Esophagus squamous epithelium (tissue), 5 donors: ENCODE measurements around the gene MAP3K7. TPM values are rescaled to one million over a fixed set of nuclear protein-coding genes. Genes with fewer than 3 reads are reported as not detected.

Source experiments
- DNase-seq: peaks from one replicate; lab custom pipeline; 2025; lab: John Stamatoyannopoulos, UW
- H3K27ac ChIP-seq, 4 donors: fragments of 200-600 bp; sonication (generic); one replicate each; pipeline ENCODE4 v1.5.1; 2016 to 2019; ENCODE audit warnings: mild to moderate bottlenecking in 1 of 4
- H3K27me3 ChIP-seq, 4 donors: fragments of 200-600 bp; sonication (generic); 1 replicate in 3 of 4; 2 replicates in 1 of 4; pipeline versions ENCODE4 v1.5.1 to v1.6.0; 2017 to 2021; ENCODE audit warnings: antibody characterized with exemption in 1 of 4
- H3K36me3 ChIP-seq, 3 donors: fragments of 200-600 bp; sonication (generic); one replicate each; pipeline ENCODE4 v1.5.1; 2016 to 2019
- H3K4me1 ChIP-seq, 3 donors: fragments of 200-600 bp; sonication (generic); one replicate each; pipeline ENCODE4 v1.5.1; 2017 to 2019
- H3K4me3 ChIP-seq, 4 donors: fragments of 200-600 bp; sonication (generic); 1 replicate in 3 of 4; 2 replicates in 1 of 4; pipeline ENCODE4 v1.5.1; 2016 to 2019; ENCODE audit warnings: mild to moderate bottlenecking in 2 of 4, moderate library complexity in 1 of 4
- H3K9me3 ChIP-seq, 3 donors: fragments of 200-600 bp; sonication (generic); one replicate each; pipeline ENCODE4 v1.5.1; 2016 to 2019
- POLR2A ChIP-seq, 4 donors: fragments of 450-650 bp; IDR thresholded peaks; one replicate each; pipeline ENCODE4 v1.6.1; 2017; ENCODE audit warnings: antibody characterized with exemption in 4 of 4, mild to moderate bottlenecking in 4 of 4, moderate library complexity in 3 of 4
- WGBS, 2 donors: methylation state at CpG; one replicate each; pipeline ENCODE4 v1.1.5; 2018; 5-methylcytosine and 5-hydroxymethylcytosine counted together
- intact Hi-C: fragments of 100-400 bp; cut with DNase I; formaldehyde crosslinking; loops from one replicate; pipeline ENCODE4 v1.15.0; 2022
- total RNA-seq, 4 donors: library from RNA; depleted of rRNA; stranded (reverse); fragments of >200 nt; gene quantifications; one replicate each; pipeline ENCODE4 v1.1.0, GENCODE V29; 2016
- TF ChIP-seq, protein P1 (sequence below), 6 experiments: fragments of 450-650 bp in 4 of 6; fragments of 200-600 bp in 2 of 6; sonication (generic) in 2 of 6; IDR thresholded peaks; one replicate each; pipeline ENCODE4 v1.5.1; 2016 to 2019; ENCODE audit warnings: antibody characterized with exemption in 6 of 6, mild to moderate bottlenecking in 4 of 6, moderate library complexity in 4 of 6
- donor health status: DM: yes; HTN: yes; CAD: no.

The MAP3K7 gene
- total RNA-seq, 4 donors from 2014 or later, result 10.0 to 24.0 (median 17.2) TPM

GRCh38 chr6:90586546-90586835, 381 bp downstream of the MAP3K7 start:
- intact Hi-C loops, result no loop called here
- Histone ChIP-seq H3K36me3 (no peaks in the 10 kb centered on the region), H3K27ac (peak overlapping the region; percentile 90 to 93 (median 92)), H3K4me1 (peaks cover 4 to 48% (median 15%) of the 10 kb centered on the region in 3 donors), H3K27me3 (no peaks in the 10 kb centered on the region), H3K4me3 (peak overlapping the region; percentile 72 to 94 (median 79)), H3K9me3 (no peaks in the 10 kb centered on the region)
- no peak for DNase-seq
- 0% methylated on average over 1 of the region's 18 CpGs for WGBS, 2 donors
- TF ChIP-seq, protein P1, sequence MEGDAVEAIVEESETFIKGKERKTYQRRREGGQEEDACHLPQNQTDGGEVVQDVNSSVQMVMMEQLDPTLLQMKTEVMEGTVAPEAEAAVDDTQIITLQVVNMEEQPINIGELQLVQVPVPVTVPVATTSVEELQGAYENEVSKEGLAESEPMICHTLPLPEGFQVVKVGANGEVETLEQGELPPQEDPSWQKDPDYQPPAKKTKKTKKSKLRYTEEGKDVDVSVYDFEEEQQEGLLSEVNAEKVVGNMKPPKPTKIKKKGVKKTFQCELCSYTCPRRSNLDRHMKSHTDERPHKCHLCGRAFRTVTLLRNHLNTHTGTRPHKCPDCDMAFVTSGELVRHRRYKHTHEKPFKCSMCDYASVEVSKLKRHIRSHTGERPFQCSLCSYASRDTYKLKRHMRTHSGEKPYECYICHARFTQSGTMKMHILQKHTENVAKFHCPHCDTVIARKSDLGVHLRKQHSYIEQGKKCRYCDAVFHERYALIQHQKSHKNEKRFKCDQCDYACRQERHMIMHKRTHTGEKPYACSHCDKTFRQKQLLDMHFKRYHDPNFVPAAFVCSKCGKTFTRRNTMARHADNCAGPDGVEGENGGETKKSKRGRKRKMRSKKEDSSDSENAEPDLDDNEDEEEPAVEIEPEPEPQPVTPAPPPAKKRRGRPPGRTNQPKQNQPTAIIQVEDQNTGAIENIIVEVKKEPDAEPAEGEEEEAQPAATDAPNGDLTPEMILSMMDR (IDR thresholded peaks at IDR 0.05), result no peak
- no peak for TF ChIP-seq POLR2A (IDR thresholded peaks at IDR 0.05)

DNA sequence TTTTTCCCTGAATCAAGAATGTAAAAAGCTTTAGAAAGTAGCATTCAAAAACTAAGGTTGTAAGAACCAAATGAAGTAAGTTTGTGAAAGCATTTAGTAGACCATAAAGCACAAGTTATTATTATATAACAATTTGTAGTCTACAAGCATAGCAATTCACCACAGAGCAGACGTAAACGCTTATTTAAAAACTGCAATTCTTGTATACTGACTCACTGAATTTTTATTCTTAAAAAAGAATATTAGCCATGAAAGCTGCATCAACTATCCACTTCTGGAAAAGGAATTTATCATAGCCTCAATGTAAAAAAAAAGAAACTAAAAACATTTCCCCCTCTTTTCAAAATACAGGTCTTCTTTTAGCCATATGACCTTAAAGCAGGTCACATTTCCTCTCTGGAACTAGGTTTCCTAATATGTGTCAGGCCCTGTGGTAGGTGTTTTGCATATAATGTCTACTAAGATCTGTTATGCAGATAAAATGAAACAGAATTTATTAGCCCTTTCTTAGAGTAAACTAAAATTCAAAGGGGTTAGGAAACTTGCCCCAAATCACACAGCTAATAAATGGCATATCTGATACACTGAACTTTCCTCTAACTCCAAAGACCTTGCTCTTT, 2.1 kb downstream of the MAP3K7 start:
- WGBS, 2 donors, result 79 to 84% methylated on average over 2 of the region's 2 CpGs
- no peak for DNase-seq
- TF ChIP-seq, protein P1 (IDR thresholded peaks at IDR 0.05), result no peak
- no peak for TF ChIP-seq POLR2A (IDR thresholded peaks at IDR 0.05)
- no peaks in the 10 kb centered on the region for H3K36me3 ChIP-seq
- intact Hi-C loops, result no loop called here
- no peak overlapping the region for H3K4me3 ChIP-seq
- no peaks in the 10 kb centered on the region for H3K27me3 ChIP-seq
- H3K27ac ChIP-seq, result no peak overlapping the region
- no peaks in the 10 kb centered on the region for H3K9me3 ChIP-seq
- H3K4me1 ChIP-seq, result peaks cover 4 to 55% (median 15%) of the 10 kb centered on the region in 3 donors

DNA sequence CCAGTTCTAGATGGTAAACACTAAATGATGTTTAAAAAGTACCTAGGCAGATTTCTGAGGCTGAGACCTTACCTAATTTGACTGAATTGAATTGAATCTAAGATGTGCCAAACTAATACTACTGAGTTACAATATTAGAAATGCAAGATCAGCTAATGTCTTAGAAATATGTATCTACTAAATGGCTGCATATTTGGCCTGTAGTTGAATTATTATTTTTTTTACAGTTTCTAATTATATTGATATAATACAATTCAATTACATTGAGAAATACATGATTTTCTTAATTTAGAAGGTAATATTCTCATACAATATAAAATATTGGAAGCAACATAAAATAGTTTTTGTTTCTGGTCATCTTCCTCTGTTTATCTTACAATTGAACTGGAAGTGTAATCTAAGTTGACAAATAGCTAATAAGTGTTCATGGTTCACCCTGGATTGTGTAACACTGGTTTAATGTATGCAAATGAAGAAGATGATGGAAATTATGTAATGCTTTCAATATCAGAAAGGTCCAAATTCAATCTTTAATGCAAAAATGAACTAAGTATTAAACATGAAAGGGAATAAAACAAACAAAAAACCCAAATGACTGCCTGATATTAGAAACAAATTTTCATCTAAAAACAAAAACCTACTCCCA, 2.9 kb downstream of the MAP3K7 start:
- H3K4me1 ChIP-seq, result peaks cover 4 to 55% (median 15%) of the 10 kb centered on the region in 3 donors
- H3K27ac ChIP-seq, result no peak overlapping the region
- H3K9me3 ChIP-seq, result no peaks in the 10 kb centered on the region
- DNase-seq, result no peak
- no peaks in the 10 kb centered on the region for H3K36me3 ChIP-seq
- intact Hi-C loops, result no loop called here
- no peak for TF ChIP-seq POLR2A (IDR thresholded peaks at IDR 0.05)
- TF ChIP-seq, protein P1 (IDR thresholded peaks at IDR 0.05), result no peak
- H3K4me3 ChIP-seq, result no peak overlapping the region
- no peaks in the 10 kb centered on the region for H3K27me3 ChIP-seq

DNA sequence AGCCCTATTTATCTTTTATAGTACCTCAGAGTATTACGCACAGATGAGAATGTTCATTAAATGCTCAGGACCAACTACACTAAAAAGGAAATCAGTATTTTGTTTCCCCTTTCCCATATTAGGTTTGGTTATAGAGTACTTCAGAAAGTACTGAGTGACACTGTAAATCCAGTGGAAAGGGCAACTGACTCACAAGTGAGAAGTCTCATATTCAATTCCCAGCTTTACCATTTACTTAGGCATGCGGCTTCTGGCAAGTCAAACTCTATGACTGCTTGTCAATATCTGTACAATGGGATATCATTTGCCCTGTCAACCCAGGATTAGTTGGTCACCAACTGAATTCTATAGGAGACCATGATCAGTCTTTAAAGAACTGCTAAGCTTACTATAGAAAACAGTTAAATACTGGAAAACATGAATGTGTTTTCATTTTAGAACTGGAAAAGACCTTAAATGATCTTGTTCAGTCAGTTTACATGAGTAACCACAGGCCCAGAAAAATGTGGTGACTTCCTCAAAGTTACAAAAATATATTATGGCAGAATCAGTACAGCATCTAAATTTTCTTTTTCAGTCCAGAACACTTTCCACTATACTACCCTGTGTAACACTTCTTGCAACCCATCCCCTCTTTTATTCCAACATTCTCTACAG, 3.6 kb downstream of the MAP3K7 start:
- intact Hi-C loops, result no loop called here
- TF ChIP-seq POLR2A (IDR thresholded peaks at IDR 0.05), result no peak
- TF ChIP-seq, protein P1 (IDR thresholded peaks at IDR 0.05), result no peak
- DNase-seq, result no peak
- Histone ChIP-seq H3K4me3 (no peak overlapping the region), H3K27me3 (no peaks in the 10 kb centered on the region), H3K9me3 (no peaks in the 10 kb centered on the region), H3K27ac (no peak overlapping the region), H3K36me3 (peaks cover 0 to 2% (median 0%) of the 10 kb centered on the region in 3 donors), H3K4me1 (peaks cover 4 to 58% (median 15%) of the 10 kb centered on the region in 3 donors)
- 88 to 93% methylated on average over 2 of the region's 2 CpGs for WGBS, 2 donors

DNA sequence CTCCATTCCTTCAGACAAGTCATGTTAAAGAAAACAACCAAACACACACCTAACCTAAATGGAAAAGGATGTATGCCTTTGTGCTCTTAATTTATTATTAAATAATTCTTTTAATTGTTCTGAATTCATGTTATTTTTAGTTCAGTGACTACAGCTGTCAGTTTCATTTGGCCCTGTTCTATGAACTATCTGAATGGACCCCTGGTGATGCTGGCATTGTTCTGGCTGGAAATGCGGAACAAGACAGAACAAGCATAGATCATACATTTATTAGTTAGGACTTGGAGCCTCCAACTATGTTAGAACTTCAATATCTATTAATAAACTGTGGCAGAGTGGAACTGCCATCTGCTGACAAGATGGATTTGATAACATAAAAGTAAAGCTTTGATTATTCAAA, 5.7 kb downstream of the MAP3K7 start:
- intact Hi-C loops, result no loop called here
- H3K4me1 ChIP-seq, result peaks cover 4 to 55% (median 15%) of the 10 kb centered on the region in 3 donors
- peaks cover 0 to 11% (median 0%) of the 10 kb centered on the region in 3 donors for H3K36me3 ChIP-seq
- no peaks in the 10 kb centered on the region for H3K9me3 ChIP-seq
- H3K27me3 ChIP-seq, result no peaks in the 10 kb centered on the region
- no peak for DNase-seq
- no peak overlapping the region for H3K4me3 ChIP-seq
- 36 to 46% methylated on average over 1 of the region's 1 CpG for WGBS, 2 donors
- TF ChIP-seq POLR2A (IDR thresholded peaks at IDR 0.05), result no peak
- TF ChIP-seq, protein P1 (IDR thresholded peaks at IDR 0.05), result no peak
- no peak overlapping the region for H3K27ac ChIP-seq
